Right forelimb (tissue), 1 donor: Measurements from ENCODE around the gene CDHR5.
"Not testable (repeated sequence)": the region's sequence is repeated elsewhere in the genome, so short reads cannot be mapped to it uniquely, and the experiment has no call there.

ENCODE experiments used
- DNase-seq: peaks from one replicate; pipeline ENCODE4 v3.0.0-alpha.2; 2018

Gene CDHR5

GRCh38 chr11:581752-582151 lies 43.0 kb downstream of the CDHR5 start:
- no peak for DNase-seq

GRCh38 chr11:581342-581741 lies 43.4 kb downstream of the CDHR5 start:
- DNase-seq = no peak

- no peak for DNase-seq
Measured at GRCh38 chr11:579830-580601, 44.7 kb downstream of the CDHR5 start.

- no peak for DNase-seq
Measured at GRCh38 chr11:578276-579035, 46.3 kb downstream of the CDHR5 start.

GRCh38 chr11:577611-577894 lies 47.2 kb downstream of the CDHR5 start:
- no peak for DNase-seq

GRCh38 chr11:576811-577610 lies 47.7 kb downstream of the CDHR5 start:
- DNase-seq = no peak

- peak; percentile 98 for DNase-seq
Measured at GRCh38 chr11:575996-576768, 48.6 kb downstream of the CDHR5 start, which contains the start of gene PHRF1. PHRF1 (plus strand) TSS chr11:576470; CDS start chr11:581513, 5,043 bp downstream.

GRCh38 chr11:575313-575995 lies 49.3 kb downstream of the CDHR5 start:
- no peak for DNase-seq

GRCh38 chr11:574632-575312 lies 50.0 kb downstream of the CDHR5 start:
- no peak for DNase-seq

GRCh38 chr11:574031-574570 lies 50.7 kb downstream of the CDHR5 start:
- not testable (repeated sequence) for DNase-seq

GRCh38 chr11:573146-573759 lies 51.5 kb downstream of the CDHR5 start:
- DNase-seq = no peak

GRCh38 chr11:571802-572185 lies 53.0 kb downstream of the CDHR5 start:
- DNase-seq = no peak

- DNase-seq = no peak
Measured at GRCh38 chr11:569158-569885, 55.4 kb downstream of the CDHR5 start.

GRCh38 chr11:568306-569157 lies 56.2 kb downstream of the CDHR5 start:
- peak; percentile 96 for DNase-seq

- DNase-seq = no peak
Measured at GRCh38 chr11:567629-568292, 57.0 kb downstream of the CDHR5 start.

GRCh38 chr11:567011-567628 lies 57.6 kb downstream of the CDHR5 start:
- no peak for DNase-seq
